GM12878 (cell line): ENCODE data around the gene AKAP5. TPM values are rescaled to one million over a fixed set of nuclear protein-coding genes. Genes with fewer than 3 reads are reported as not detected.
A peak's percentile ranks its signal among the peaks of the same experiment; 100 is the strongest.

Experiments used
- BHLHE40 ChIP-seq, 2 experiments: fragments of 450-650 bp in 1 of 2; IDR thresholded peaks; 2 replicates each; pipeline ENCODE4 v1.6.1; 2011 to 2017; ENCODE audit warnings: low read depth in 2 of 2, borderline replicate concordance in 1 of 2, improper control_type of control experiment in 1 of 2, low read length in 1 of 2, mild to moderate bottlenecking in 1 of 2
- BRCA1 ChIP-seq: IDR thresholded peaks from 2 replicates; pipeline ENCODE4 v1.6.1; 2011; ENCODE audit warnings: low read depth, low read length, improper control_type of control experiment
- ESRRA ChIP-seq: IDR thresholded peaks from 2 replicates; pipeline ENCODE4 v1.6.1; 2012; ENCODE audit warnings: mild to moderate bottlenecking, low read length, improper control_type of control experiment
- HCFC1 ChIP-seq: fragments of 150-350 bp; IDR thresholded peaks from 2 replicates; pipeline ENCODE4 v1.6.1; 2014; ENCODE audit warnings: low read length
- MEF2A ChIP-seq: IDR thresholded peaks from 2 replicates; pipeline ENCODE4 v1.6.1; 2011; ENCODE audit warnings: low read depth, mild to moderate bottlenecking, low read length, moderate library complexity; ENCODE audit not compliant: insufficient read depth
- NFYA ChIP-seq: IDR thresholded peaks from 2 replicates; pipeline ENCODE4 v1.6.1; 2011; ENCODE audit warnings: low read depth, mild to moderate bottlenecking, low read length, improper control_type of control experiment, borderline replicate concordance
- NFYB ChIP-seq: IDR thresholded peaks from 2 replicates; pipeline ENCODE4 v1.6.1; 2011; ENCODE audit warnings: low read depth, mild to moderate bottlenecking, low read length, improper control_type of control experiment, moderate library complexity; ENCODE audit not compliant: insufficient read depth
- NR2C2 ChIP-seq: IDR thresholded peaks from 2 replicates; pipeline ENCODE4 v1.6.1; 2011; ENCODE audit warnings: borderline replicate concordance, low read depth; ENCODE audit not compliant: control insufficient read depth, insufficient read length
- POLR2A ChIP-seq: IDR thresholded peaks from 2 replicates; pipeline ENCODE4 v1.6.1; 2011; ENCODE audit warnings: low read depth, mild to moderate bottlenecking, low read length
- POLR2AphosphoS5 ChIP-seq: IDR thresholded peaks from 2 replicates; pipeline ENCODE4 v1.6.1; 2011; ENCODE audit warnings: mild to moderate bottlenecking, low read length, inconsistent platforms
- POU2F2 ChIP-seq: IDR thresholded peaks from 3 replicates; pipeline ENCODE4 v1.6.1; 2011; ENCODE audit warnings: low read depth, mild to moderate bottlenecking, low read length, borderline replicate concordance
- RBBP5 ChIP-seq: fragments of 200-600 bp; sonication (generic); conservative IDR thresholded peaks from 2 replicates; pipeline ENCODE4 v1.6.1; 2016
- SP1 ChIP-seq: IDR thresholded peaks from one replicate; pipeline ENCODE4 v1.6.1; 2011; ENCODE audit warnings: low read depth, low read length
- STAT1 ChIP-seq: fragments of 450-650 bp; conservative IDR thresholded peaks from 2 replicates; pipeline ENCODE4 v1.6.1; 2014; ENCODE audit warnings: antibody characterized with exemption, mild to moderate bottlenecking
- WRNIP1 ChIP-seq: IDR thresholded peaks from 2 replicates; pipeline ENCODE4 v1.6.1; 2011; ENCODE audit warnings: low read depth, low read length, improper control_type of control experiment, borderline replicate concordance
- YY1 ChIP-seq: IDR thresholded peaks from 2 replicates; pipeline ENCODE4 v1.6.1; 2011; ENCODE audit warnings: low read depth, mild to moderate bottlenecking, low read length
- ZNF384 ChIP-seq: IDR thresholded peaks from 2 replicates; pipeline ENCODE4 v1.6.1; 2012; ENCODE audit warnings: low read depth, mild to moderate bottlenecking, low read length, improper control_type of control experiment, borderline replicate concordance
- polyA plus RNA-seq, 11 experiments: library from polyadenylated mRNA; depleted of rRNA in 4 of 11; unstranded in 6 of 11; stranded (reverse) in 5 of 11; fragments of >200 nt; fragmentation: Nextera tagmentation in 4 of 11; fragmentation: Illumina TruSeq in 1 of 11; extraction: Ambion mirVana in 4 of 11; extraction: Trizol in 1 of 11; gene quantifications; 1 replicate in 1 of 11; 2 replicates in 10 of 11; pipeline versions ENCODE4 v1.2.1 to v1.2.3, GENCODE V29; 2011 to 2016; ENCODE audit warnings: inconsistent platforms in 2 of 11, missing spikeins in 2 of 11, low read depth in 1 of 11
- total RNA-seq, 4 experiments: library from RNA; depleted of rRNA in 3 of 4; stranded (reverse); fragments of >200 nt in 3 of 4; fragmentation: Illumina TruSeq in 1 of 4; extraction: Trizol in 1 of 4; gene quantifications; 2 replicates each; pipeline versions ENCODE4 v1.2.1 to v1.2.3, GENCODE V29; 2013 to 2021
- TF ChIP-seq, protein P1 (sequence below): IDR thresholded peaks from 2 replicates; pipeline ENCODE4 v1.6.1; 2012; ENCODE audit warnings: low read depth, low read length, improper control_type of control experiment
- TF ChIP-seq, protein P2 (sequence below): fragments of 450-650 bp; IDR thresholded peaks from 2 replicates; pipeline ENCODE4 v1.6.1; 2016; ENCODE audit warnings: mild to moderate bottlenecking, moderate library complexity, borderline replicate concordance
- TF ChIP-seq, protein P3 (sequence below): fragments of 450-650 bp; IDR thresholded peaks from 2 replicates; pipeline ENCODE4 v1.6.1; 2016; ENCODE audit warnings: mild to moderate bottlenecking
- TF ChIP-seq, protein P4 (sequence below): fragments of 450-650 bp; IDR thresholded peaks from 2 replicates; pipeline ENCODE4 v1.6.1; 2018; ENCODE audit warnings: borderline replicate concordance, mild to moderate bottlenecking; ENCODE audit not compliant: partially characterized antibody

AKAP5 gene
- total and polyA plus RNA-seq, 10 of the 15 experiments (the other 5 are each of a cell fraction or from before 2014, with no cell fraction given) = 0.45 to 5.1 (median 1.7) TPM

- TF ChIP-seq, protein P1, sequence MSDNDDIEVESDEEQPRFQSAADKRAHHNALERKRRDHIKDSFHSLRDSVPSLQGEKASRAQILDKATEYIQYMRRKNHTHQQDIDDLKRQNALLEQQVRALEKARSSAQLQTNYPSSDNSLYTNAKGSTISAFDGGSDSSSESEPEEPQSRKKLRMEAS = peak; percentile 81; the same call in 1 of the 2 replicates
- TF ChIP-seq NR2C2 (no peak), ESRRA (no peak; the same call in 1 of the 2 replicates), HCFC1 (peak; percentile 6; the same call in 1 of the 2 replicates), MEF2A (0 out of 2 replicates have a peak, but pooled peaks have one; percentile 54), NFYA (no peak), YY1 (peak; percentile 45; the same call in 1 of the 2 replicates), NFYB (no peak), BRCA1 (peak; percentile 76; the same call in 1 of the 2 replicates), SP1 (peak; percentile 60), ZNF384 (no peak), POLR2AphosphoS5 (peak; percentile 59), RBBP5 (no peak), POLR2A (peak; percentile 85), BHLHE40 (IDR thresholded peaks at IDR 0.05; ENCODE audit: borderline replicate concordance in 1 of 2, low read depth in 2 of 2, low read length in 1 of 2) (peak; percentile 73 to 96), STAT1 (no peak), POU2F2 (peak; percentile 36; the same call in 1 of the 3 replicates), WRNIP1 (no peak)
- TF ChIP-seq, protein P2, sequence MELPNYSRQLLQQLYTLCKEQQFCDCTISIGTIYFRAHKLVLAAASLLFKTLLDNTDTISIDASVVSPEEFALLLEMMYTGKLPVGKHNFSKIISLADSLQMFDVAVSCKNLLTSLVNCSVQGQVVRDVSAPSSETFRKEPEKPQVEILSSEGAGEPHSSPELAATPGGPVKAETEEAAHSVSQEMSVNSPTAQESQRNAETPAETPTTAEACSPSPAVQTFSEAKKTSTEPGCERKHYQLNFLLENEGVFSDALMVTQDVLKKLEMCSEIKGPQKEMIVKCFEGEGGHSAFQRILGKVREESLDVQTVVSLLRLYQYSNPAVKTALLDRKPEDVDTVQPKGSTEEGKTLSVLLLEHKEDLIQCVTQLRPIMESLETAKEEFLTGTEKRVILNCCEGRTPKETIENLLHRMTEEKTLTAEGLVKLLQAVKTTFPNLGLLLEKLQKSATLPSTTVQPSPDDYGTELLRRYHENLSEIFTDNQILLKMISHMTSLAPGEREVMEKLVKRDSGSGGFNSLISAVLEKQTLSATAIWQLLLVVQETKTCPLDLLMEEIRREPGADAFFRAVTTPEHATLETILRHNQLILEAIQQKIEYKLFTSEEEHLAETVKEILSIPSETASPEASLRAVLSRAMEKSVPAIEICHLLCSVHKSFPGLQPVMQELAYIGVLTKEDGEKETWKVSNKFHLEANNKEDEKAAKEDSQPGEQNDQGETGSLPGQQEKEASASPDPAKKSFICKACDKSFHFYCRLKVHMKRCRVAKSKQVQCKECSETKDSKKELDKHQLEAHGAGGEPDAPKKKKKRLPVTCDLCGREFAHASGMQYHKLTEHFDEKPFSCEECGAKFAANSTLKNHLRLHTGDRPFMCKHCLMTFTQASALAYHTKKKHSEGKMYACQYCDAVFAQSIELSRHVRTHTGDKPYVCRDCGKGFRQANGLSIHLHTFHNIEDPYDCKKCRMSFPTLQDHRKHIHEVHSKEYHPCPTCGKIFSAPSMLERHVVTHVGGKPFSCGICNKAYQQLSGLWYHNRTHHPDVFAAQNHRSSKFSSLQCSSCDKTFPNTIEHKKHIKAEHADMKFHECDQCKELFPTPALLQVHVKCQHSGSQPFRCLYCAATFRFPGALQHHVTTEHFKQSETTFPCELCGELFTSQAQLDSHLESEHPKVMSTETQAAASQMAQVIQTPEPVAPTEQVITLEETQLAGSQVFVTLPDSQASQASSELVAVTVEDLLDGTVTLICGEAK = no peak
- TF ChIP-seq, protein P3, sequence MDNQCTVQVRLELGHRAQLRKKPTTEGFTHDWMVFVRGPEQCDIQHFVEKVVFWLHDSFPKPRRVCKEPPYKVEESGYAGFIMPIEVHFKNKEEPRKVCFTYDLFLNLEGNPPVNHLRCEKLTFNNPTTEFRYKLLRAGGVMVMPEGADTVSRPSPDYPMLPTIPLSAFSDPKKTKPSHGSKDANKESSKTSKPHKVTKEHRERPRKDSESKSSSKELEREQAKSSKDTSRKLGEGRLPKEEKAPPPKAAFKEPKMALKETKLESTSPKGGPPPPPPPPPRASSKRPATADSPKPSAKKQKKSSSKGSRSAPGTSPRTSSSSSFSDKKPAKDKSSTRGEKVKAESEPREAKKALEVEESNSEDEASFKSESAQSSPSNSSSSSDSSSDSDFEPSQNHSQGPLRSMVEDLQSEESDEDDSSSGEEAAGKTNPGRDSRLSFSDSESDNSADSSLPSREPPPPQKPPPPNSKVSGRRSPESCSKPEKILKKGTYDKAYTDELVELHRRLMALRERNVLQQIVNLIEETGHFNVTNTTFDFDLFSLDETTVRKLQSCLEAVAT = no peak; the same call in 1 of the 2 replicates
- TF ChIP-seq, protein P4, sequence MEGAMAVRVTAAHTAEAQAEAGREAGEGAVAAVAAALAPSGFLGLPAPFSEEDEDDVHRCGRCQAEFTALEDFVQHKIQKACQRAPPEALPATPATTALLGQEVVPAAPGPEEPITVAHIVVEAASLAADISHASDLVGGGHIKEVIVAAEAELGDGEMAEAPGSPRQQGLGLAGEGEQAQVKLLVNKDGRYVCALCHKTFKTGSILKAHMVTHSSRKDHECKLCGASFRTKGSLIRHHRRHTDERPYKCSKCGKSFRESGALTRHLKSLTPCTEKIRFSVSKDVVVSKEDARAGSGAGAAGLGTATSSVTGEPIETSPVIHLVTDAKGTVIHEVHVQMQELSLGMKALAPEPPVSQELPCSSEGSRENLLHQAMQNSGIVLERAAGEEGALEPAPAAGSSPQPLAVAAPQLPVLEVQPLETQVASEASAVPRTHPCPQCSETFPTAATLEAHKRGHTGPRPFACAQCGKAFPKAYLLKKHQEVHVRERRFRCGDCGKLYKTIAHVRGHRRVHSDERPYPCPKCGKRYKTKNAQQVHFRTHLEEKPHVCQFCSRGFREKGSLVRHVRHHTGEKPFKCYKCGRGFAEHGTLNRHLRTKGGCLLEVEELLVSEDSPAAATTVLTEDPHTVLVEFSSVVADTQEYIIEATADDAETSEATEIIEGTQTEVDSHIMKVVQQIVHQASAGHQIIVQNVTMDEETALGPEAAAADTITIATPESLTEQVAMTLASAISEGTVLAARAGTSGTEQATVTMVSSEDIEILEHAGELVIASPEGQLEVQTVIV = no peak
Measured at GRCh38 chr14:64503434-64504309, 38.4 kb downstream of the AKAP5 start, which contains the start of gene ZBTB25 (continued).
